NCI-H2196 treated with DMSO at 0.1 percent for 48 hours (cell line): ENCODE data around the gene FREM2.

Experiments used
- DNase-seq: peaks from one replicate; lab custom pipeline; 2025; ENCODE audit not compliant: unreplicated experiment; lab: John Stamatoyannopoulos, UW

FREM2 gene

DNA sequence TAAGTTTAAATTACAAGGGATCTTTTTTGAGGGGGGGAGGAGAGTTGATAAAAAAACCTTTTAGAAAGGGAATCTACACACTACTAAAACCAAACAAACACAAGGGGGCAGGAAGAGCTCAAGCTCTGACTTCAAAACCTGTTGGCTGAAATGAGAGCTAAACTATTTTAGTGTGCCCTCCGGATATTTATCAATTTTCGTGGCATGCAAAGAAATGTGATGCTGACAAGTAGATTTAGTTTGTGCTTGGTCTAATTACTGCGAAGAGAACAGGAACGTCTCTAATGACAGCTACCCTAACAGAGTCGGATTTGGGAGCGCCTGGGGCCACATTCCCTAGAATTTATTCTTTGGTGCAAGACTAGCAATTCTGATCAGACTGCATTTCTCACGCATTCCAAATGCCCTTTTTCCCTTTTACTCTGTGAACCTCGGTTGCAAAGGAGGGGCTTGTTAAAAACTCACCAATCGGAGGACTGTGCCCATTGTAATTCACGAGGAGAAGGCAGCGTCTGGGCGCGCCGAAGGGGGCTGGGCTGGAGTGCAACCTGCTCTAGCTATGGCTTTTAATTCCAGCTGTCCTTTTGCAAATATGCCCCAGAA lies 802 bp upstream of the FREM2 start:
- no peak for DNase-seq

GRCh38 chr13:38687246-38688229 lies 661 bp downstream of the FREM2 start:
- no peak for DNase-seq

DNA sequence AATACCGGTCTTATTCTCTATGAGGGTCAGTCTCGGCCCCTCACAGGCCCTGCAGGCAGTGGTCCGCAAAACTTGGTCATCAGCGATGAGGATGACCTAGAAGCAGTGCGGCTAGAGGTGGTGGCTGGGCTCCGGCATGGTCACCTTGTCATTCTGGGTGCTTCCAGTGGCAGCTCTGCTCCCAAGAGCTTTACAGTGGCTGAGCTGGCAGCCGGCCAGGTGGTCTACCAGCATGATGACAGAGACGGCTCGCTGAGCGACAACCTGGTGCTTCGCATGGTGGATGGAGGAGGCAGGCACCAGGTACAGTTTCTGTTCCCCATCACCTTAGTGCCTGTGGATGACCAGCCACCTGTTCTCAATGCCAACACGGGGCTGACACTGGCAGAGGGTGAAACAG lies 1.8 kb downstream of the FREM2 start:
- DNase-seq = no peak

- no peak for DNase-seq
Measured at GRCh38 chr13:38690231-38690630, 3.4 kb downstream of the FREM2 start.

GRCh38 chr13:38693168-38693567 lies 6.3 kb downstream of the FREM2 start:
- DNase-seq = no peak

DNA sequence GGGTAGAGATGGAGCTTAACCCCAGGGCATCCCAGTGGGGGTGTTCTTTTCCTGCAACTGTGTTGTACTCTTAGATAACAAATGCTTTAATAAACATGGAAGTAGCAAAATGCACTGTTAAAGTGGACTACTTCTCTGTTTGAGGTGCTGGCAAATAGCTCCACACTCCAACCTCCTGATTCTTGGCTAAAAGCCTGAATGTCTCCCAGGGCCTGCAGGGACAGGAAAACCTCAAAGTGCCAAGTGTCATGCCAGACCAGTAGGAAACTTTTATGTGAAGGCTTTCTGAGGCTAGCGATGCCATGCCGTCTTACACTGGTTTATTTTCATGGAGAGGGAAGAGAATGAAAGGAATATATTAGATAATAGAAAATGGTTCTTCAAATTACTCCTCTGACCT lies 6.8 kb downstream of the FREM2 start:
- DNase-seq = no peak

DNA sequence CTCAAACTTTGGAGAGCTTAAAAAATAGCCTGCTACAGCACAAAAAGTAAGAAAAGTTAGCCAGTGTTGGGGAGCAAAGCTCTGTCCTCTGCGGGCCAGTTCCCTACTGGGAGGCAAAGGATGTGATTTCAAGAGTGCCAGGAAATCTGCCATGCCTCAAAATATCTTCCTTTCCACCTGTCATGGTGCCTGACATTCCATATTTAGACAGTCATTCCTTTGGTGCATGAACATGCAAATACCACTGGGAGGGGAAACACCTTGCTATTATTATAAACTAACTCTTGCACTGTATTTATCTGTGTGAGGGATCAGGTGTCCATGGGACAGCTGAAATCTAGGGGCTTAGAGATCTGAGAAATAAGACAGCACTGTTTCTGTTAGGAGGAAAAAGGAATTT lies 10.3 kb downstream of the FREM2 start:
- no peak for DNase-seq

DNA sequence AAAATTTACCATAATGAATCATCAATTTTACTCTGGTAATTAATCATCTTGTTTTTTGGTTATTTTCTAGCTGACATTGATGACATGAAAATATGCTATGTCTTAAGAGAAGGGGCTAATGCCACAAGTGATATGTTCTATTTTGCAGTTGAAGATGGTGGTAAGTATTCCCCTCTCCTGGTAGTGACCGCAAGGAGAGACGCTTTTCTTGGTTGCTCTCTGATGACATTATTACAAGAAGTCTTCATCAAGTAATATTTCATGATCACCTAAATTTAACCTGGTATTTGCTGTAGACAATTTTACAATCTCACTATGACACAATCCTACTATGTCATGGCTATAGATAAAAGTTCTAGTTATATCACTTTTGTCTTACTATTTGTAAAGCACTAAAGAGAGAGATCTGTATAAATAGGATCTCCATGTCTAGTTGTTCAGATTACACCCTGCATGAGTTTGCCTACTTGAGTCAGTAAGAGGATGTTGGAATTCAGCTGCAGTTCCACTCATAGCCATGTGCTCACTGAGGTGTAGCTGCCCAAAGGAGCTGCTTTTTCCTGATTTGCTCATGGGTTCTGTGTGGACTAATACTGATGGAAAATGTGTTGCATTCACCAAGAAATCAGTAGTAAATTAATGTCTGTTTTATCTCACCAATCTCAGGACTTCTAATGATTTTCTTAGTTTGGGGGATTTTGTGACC lies 10.9 kb downstream of the FREM2 start:
- no peak for DNase-seq

DNA sequence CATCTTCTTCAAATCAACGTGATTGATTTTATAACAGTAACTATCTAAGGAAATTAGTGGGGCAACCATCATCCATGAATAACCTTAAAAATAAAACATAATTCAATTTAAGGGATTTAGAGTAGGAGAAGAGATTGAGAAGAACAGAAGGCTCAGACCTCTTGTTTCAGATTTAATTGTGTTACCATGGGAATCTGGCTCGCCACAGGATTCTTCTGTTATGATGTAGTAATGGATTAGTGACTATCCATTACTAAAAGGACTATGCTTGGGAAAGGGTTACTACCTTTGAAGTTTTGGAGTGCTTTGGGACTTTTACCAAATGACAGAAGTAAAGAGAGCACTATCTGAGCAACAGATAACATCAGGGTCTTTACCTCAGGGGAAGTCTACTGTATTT lies 13.2 kb downstream of the FREM2 start:
- DNase-seq = no peak

- DNase-seq = no peak
Measured at GRCh38 chr13:38702669-38703068, 15.8 kb downstream of the FREM2 start.

GRCh38 chr13:38703255-38703654 lies 16.4 kb downstream of the FREM2 start:
- DNase-seq = no peak

DNA sequence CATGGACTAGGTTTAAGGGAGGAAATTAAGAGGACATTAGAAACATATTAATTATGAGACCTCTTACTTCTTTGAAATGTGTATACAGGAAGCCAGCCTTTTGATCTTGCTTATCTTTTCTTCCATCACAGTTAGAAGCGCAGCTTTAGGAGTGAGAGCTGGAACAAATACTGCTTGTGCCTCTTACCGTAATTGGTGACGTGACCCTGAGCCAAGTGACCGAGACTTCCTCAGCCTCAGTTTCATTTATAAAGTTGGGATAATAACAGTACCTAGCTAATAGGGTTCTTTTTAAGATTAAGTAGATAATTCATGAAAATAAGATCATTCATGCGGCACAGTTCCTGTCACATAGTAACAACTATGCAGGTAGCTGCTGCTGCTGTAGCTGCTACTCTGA lies 18.5 kb downstream of the FREM2 start:
- no peak for DNase-seq

DNA sequence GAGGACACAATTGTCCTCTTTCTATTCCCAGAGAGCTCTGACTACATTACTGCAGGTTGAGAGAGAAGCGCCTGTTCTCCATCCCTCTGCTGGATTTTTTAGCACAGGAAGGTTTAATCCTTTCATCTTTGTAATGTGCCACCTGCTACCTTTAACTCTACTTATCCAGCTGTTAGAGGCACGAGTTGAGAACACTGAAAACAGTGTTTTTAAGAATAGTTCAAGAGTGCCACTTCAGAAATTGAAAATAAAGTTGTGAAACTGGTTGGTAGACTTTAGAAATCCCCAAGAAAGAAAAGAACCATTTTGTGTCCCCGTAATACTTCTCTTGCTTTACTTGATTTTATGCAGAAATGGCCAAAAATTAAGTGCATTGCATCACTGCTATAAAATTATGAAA lies 20.6 kb downstream of the FREM2 start:
- DNase-seq = no peak

- no peak for DNase-seq
Measured at GRCh38 chr13:38713046-38713445, 26.2 kb downstream of the FREM2 start.

GRCh38 chr13:38718374-38718773 lies 31.5 kb downstream of the FREM2 start:
- DNase-seq = no peak

DNA sequence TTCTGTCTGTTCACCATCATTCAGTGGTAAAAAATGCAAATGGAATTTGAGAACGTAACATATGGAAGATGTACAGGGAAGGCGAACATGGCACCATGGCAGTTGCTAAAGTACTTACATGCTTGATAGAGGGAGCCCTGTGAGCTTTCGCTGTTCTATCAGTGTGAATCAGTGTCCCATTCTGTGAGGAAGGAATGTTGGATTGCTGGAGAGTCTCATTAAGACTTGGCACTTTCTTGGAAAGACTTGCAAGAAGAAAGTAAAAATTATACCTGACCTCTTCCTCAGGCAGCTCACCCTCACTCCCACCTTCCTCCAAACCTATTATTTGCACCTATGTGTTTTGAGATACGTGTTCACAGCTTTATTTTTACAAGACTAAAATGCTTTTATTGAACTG lies 43.5 kb downstream of the FREM2 start:
- DNase-seq = no peak

GRCh38 chr13:38733146-38733545 lies 46.3 kb downstream of the FREM2 start:
- DNase-seq = no peak

DNA sequence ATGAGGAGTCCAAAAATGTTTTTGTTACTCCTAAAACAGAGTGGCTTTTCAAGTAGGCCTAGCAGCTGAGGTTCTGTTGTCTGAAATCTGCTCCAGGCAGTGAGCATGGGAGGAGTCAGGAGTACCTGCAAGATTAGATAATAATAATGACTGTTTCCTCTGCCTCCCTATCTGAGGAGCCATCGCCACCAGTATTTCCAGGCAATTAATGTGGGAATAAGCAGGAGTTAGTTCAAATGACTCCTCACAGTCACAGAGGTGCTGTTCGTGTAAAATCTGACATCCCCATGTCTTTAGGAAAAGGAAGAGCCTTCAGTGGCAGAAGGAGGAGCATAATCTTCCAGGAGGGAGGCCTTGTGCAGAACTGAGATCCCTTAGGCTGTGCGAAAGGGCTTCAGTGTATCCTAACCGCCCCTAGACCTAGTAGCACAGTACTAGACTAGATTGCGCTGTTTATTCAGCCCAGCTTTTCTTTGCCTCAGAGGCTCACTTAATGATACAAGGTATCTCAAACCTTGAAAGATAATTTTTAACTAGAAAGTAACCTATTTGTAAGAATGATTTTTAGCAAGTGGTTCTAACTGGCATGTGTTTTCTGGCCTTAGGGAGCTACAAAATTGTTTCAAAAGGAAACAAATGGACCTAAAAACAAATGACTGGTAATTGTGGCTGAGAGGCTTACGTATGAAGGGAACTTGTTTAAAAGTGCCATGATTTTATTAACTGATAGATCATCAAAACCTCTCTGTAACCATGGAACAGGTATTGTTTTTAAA lies 49.0 kb downstream of the FREM2 start:
- DNase-seq = no peak

DNA sequence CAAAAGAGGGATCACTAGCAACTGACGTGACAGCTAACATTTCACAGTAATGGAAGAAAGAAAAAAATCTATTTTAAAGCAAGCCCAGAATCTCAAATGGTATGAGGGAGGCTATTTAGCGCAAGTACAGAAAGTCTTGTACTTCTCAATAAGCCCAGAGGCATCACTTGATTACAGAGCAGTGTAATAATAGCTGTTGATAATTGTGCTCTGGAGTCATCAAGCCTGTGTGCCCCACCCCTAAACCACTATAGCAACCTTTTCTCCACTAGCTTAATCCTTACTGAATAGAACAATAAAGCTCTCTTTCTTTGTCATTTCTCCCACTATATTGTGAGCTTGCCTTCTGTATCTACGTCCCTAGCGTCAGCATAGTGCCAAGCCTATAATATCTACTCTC lies 56.6 kb downstream of the FREM2 start:
- DNase-seq = no peak

DNA sequence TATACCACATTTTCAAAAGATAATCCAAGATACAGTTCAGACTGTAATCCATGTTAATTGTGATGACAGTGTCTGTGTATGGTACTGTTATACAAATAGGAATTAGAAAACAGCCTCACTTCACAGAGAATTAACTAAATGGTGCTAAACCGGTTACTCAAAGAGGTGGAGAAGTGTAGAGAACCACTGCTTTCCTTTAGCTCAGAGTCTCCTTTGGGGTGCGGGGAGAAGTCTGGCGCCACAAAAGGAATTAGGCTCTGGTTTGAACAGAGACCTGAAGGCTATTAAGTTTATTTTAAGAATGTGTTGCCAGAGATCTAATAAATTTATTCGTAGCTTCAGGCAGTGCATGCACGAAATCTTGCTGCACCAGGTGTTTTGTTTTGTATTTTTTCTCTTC lies 65.8 kb downstream of the FREM2 start:
- no peak for DNase-seq

DNA sequence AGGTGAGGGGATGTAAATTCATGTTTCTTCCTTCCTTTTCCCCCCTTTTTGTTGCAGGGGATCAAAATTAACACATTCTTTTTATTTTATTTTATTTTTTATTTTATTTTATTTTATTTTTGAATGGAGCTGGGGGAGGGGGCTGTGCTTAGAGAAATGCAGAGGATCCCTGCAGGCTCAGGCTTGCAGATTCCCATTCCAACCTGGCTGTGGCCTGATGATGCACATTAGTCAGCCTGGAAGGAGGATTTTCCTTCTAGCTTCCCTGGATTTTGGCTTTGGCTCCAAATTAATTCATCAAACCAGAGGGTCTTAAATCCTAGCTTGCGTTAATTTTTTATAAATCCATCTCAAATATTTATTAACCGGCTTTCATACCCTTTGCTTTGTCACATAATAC lies 67.0 kb downstream of the FREM2 start:
- DNase-seq = no peak
